NCI-H1417 treated with DMSO at 0.1 percent for 48 hours (cell line): ENCODE measurements around the gene RLF.

ENCODE experiments used
- DNase-seq: peaks from one replicate; lab custom pipeline; 2025; lab: John Stamatoyannopoulos, UW

The RLF gene

GRCh38 chr1:40161125-40161887, at the start of gene RLF:
TSS of gene RLF (plus strand) at chr1:40161387. CDS start at chr1:40161400, 13 bp downstream.
- peak; percentile 29 for DNase-seq

GRCh38 chr1:40114400-40114799, 46.8 kb upstream of the RLF start:
- no peak for DNase-seq

- DNase-seq = no peak
These were observed 41.1 kb upstream of the RLF start for GRCh38 chr1:40120128-40120527.

- DNase-seq = no peak
These were observed 38.3 kb upstream of the RLF start for GRCh38 chr1:40122855-40123254.

GRCh38 chr1:40130892-40131291, 30.3 kb upstream of the RLF start:
- DNase-seq = no peak

- no peak for DNase-seq
These were observed 28.5 kb upstream of the RLF start for GRCh38 chr1:40132383-40133311.

- no peak for DNase-seq
These were observed 27.9 kb upstream of the RLF start for GRCh38 chr1:40133312-40133665.

GRCh38 chr1:40133839-40134238, 27.3 kb upstream of the RLF start:
- DNase-seq = no peak

GRCh38 chr1:40140211-40140973, 20.8 kb upstream of the RLF start:
- DNase-seq = no peak

- DNase-seq = no peak
These were observed 19.2 kb upstream of the RLF start for GRCh38 chr1:40141878-40142535.

GRCh38 chr1:40143891-40144575, 17.2 kb upstream of the RLF start:
- peak; percentile 5 for DNase-seq

- no peak for DNase-seq
These were observed 9.6 kb upstream of the RLF start for GRCh38 chr1:40151457-40152079.

GRCh38 chr1:40153073-40153770, 8.0 kb upstream of the RLF start:
- peak; percentile 2 for DNase-seq

- no peak for DNase-seq
These were observed 6.1 kb upstream of the RLF start for GRCh38 chr1:40155135-40155534.

- no peak for DNase-seq
These were observed 5.3 kb upstream of the RLF start for GRCh38 chr1:40155910-40156309.

- DNase-seq = no peak
These were observed 422 bp upstream of the RLF start for GRCh38 chr1:40160806-40161124.

GRCh38 chr1:40161888-40162397, 756 bp downstream of the RLF start:
- no peak for DNase-seq

GRCh38 chr1:40162753-40163441, 1.7 kb downstream of the RLF start:
- DNase-seq = no peak

- DNase-seq = no peak
These were observed 6.1 kb downstream of the RLF start for GRCh38 chr1:40167317-40167716.

- DNase-seq = no peak
These were observed 9.8 kb downstream of the RLF start for GRCh38 chr1:40171036-40171435.
